Lower leg skin (tissue), 4 donors: ENCODE measurements around the gene NT5DC1. TPM values are rescaled to one million over a fixed set of nuclear protein-coding genes. Genes with fewer than 3 reads are reported as not detected.

ENCODE experiments used
- DNase-seq, 2 donors: peaks; one replicate each; pipeline ENCODE4 v3.0.0-alpha.2; 2019; ENCODE audit warnings: low spot score in 2 of 2
- H3K4me3 ChIP-seq: fragments of 200-600 bp; sonication (generic); 2 replicates; pipeline ENCODE4 v1.5.1; 2017; ENCODE audit warnings: mild to moderate bottlenecking, low read depth; ENCODE audit not compliant: poor library complexity, severe bottlenecking
- POLR2A ChIP-seq, 2 donors: fragments of 450-650 bp; IDR thresholded peaks; one replicate each; pipeline ENCODE4 v1.6.1; 2016 to 2017; ENCODE audit warnings: antibody characterized with exemption in 2 of 2, mild to moderate bottlenecking in 1 of 2, moderate library complexity in 1 of 2
- WGBS, 2 donors: methylation state at CpG; one replicate each; pipeline ENCODE4 v1.1.5; 2018; 5-methylcytosine and 5-hydroxymethylcytosine counted together
- intact Hi-C: fragments of 100-400 bp; cut with DNase I; formaldehyde crosslinking; loops from one replicate; pipeline ENCODE4 v1.15.0; 2023; ENCODE audit warnings: low total_unique reads
- total RNA-seq, 4 donors: library from RNA; depleted of rRNA; stranded (reverse); fragments of >200 nt; gene quantifications; one replicate each; pipeline ENCODE4 v1.1.0, GENCODE V29; 2016
- TF ChIP-seq, protein P1 (sequence below), 3 donors: fragments of 450-650 bp; IDR thresholded peaks; one replicate each; pipeline ENCODE4 v1.5.1; 2016; ENCODE audit warnings: antibody characterized with exemption in 3 of 3, mild to moderate bottlenecking in 3 of 3, moderate library complexity in 2 of 3

Gene NT5DC1
- total RNA-seq, 4 donors from 2014 or later: 7.7 to 25.0 (median 12.3) TPM

DNA sequence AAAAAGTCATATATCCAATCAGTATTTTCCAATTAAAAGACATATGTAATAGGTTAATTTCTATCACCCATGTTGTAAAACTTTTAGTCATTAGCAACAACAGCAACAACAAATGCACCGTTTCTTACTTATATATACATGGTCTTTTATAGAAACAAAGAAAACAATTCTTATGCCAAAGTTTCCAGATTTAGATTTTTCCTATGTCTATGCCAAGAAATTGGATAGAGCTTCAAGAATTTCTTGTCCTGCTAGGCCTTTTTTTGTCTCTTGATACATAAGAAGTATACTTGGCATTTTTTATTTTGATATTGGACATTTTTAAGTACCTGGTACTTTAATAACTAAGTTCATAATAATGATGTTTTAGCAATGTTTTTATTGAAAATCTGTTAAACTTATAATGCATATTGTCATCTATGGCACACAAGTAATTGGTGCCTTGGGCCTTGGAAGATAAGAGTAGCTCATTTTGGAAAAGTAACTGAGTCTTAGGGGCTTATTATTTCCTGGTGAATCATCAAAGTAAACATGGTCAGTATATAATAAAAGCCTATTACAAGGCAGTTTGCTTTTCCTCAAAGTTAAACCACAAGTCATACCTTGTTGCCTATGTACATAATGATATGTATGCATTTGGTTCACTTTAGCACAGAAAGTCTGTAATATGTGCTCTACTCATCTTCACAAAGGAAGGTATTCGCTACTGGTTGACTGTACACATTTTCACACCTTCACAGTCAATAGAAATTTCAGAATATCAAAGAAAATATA, 29.9 kb upstream of the NT5DC1 start:
- no peak overlapping the region for H3K4me3 ChIP-seq
- 53 to 54% methylated on average over 2 of the region's 2 CpGs for WGBS, 2 donors
- no peak for DNase-seq
- intact Hi-C loops: no loop called here
- TF ChIP-seq POLR2A (IDR thresholded peaks at IDR 0.05): no peak
- TF ChIP-seq, protein P1, sequence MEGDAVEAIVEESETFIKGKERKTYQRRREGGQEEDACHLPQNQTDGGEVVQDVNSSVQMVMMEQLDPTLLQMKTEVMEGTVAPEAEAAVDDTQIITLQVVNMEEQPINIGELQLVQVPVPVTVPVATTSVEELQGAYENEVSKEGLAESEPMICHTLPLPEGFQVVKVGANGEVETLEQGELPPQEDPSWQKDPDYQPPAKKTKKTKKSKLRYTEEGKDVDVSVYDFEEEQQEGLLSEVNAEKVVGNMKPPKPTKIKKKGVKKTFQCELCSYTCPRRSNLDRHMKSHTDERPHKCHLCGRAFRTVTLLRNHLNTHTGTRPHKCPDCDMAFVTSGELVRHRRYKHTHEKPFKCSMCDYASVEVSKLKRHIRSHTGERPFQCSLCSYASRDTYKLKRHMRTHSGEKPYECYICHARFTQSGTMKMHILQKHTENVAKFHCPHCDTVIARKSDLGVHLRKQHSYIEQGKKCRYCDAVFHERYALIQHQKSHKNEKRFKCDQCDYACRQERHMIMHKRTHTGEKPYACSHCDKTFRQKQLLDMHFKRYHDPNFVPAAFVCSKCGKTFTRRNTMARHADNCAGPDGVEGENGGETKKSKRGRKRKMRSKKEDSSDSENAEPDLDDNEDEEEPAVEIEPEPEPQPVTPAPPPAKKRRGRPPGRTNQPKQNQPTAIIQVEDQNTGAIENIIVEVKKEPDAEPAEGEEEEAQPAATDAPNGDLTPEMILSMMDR (IDR thresholded peaks at IDR 0.05): no peak

DNA sequence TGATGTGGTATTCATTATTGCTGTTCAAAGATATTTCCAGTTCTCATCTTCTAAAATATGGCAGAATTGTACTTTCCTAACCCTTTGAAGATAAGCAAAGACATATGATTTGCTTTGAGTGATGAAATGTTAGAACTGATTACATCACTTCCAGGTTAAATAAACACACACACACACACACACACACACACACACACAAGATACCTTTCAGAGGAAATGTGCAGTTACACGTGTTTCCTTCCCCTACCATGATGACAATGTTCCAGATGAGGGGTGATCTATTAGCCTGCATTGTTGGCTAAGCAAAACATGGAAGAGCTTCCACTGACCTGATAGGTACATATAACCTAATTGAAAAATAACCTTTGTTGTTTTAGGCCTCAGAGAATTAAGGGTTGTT, 28.3 kb upstream of the NT5DC1 start:
- WGBS, 2 donors: 55 to 64% methylated on average over 1 of the region's 1 CpG
- no peak for DNase-seq
- intact Hi-C loops: no loop called here
- H3K4me3 ChIP-seq: no peak overlapping the region
- TF ChIP-seq, protein P1 (IDR thresholded peaks at IDR 0.05): peak in 1 of 3 donors; percentile 14
- TF ChIP-seq POLR2A (IDR thresholded peaks at IDR 0.05): no peak

DNA sequence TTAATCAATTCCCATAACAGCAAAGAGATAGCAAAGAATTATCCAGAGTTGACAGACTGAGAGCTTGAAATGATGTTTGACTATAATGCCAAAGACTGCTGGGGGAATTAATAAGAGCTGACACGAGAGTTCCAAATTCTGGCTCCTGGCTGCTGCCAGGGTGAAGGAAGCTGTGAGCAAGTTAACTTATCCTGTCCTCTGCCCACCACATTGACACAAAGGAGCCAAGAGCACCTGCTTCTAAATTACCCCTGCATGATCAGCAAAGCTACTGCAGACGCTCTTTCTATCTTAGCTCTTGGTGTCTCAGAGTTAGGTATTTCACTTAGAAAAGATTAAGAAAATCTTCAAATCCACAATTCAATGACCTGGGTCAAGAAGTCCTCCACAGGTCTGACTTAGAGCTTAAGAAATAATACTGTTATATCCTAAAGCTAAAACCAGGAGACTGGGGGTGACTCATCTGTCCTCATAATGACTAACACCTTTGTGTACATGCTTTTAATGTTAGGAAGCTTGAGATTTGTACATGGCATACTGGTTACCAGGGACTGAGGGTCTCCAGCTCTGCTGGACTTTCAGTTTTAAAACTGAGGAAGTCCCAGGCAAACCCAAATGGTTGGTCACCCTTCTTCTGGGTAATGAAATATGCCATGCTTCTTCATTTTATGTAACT, 26.8 kb upstream of the NT5DC1 start:
- TF ChIP-seq POLR2A (IDR thresholded peaks at IDR 0.05): no peak
- 65 to 80% methylated on average over 2 of the region's 2 CpGs for WGBS, 2 donors
- intact Hi-C loops: no loop called here
- H3K4me3 ChIP-seq: no peak overlapping the region
- DNase-seq: no peak

DNA sequence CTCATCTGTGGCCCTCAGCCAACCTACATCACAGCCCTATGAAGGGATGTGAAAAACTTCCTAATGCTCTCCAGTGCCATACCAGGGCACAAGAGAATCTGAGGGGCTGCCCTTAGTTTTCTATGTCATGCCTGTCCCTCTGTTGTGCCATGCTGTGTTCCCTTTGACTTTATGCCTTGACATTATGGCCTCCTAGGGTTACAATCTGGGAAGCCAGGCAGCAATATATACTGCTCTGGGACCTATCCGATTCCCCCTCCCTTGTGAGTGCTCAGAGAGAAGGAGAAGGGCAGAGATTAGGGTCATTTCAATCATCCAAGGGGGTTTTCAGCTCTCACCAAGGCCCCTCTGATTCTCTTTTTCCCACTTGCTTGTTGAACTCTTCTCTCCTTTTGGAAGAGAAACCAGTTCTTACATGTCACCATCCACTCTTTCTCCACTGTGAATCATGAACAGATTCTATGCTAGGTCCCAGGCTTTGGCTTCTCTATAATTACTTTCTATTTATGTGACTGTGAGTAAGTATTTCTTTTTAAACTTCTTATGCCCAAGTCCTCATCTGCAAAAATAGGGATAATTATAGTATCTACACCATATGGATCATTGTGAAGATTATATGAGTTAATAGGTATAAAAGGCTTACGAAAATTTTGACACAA, 25.8 kb upstream of the NT5DC1 start:
- WGBS, 2 donors: 90 to 92% methylated on average over 2 of the region's 2 CpGs
- intact Hi-C loops: no loop called here
- no peak for TF ChIP-seq POLR2A (IDR thresholded peaks at IDR 0.05)
- TF ChIP-seq, protein P1 (IDR thresholded peaks at IDR 0.05): no peak
- H3K4me3 ChIP-seq: no peak overlapping the region
- DNase-seq: no peak

DNA sequence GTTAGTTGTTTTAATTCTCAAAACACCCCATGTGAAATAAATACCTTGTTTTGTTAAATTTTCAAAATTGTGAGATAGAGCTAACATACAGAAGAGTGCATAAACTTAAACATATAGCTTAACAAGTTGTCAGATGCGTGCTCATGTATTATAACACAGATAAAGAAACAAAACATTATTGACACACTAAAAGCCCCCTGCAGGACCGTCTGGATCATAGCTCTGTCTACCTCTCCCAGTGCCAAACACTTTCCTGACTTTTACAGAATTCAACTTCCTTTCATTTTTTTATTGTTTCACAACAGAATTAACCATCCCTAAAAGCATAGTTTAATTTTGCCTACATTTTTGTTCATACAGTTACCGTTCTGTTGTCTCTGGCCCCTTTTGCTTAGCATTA, 22.1 kb upstream of the NT5DC1 start:
- intact Hi-C loops: no loop called here
- no peak overlapping the region for H3K4me3 ChIP-seq
- no peak for DNase-seq
- WGBS, 2 donors: 72 to 75% methylated on average over 3 of the region's 3 CpGs
- TF ChIP-seq, protein P1 (IDR thresholded peaks at IDR 0.05): no peak
- no peak for TF ChIP-seq POLR2A (IDR thresholded peaks at IDR 0.05)

DNA sequence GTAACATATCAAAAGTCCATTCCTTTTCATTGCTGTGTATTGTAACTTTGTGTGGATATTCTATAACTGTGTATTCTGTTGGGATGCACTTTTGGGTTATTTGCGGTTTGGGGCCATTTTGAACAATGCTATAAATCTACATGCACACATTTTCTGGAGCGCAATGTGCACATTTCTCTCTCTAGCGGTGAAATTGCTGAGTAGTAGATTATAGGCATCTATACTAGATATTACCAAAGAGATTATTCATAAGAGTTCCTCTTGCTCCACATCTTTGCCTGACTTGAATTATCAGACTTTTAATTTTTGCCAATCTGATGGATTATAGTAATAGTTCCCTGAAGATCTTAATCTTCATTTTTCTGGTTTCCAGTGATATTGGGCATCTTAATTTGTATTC, 21.7 kb upstream of the NT5DC1 start:
- WGBS, 2 donors: 94 to 99% methylated on average over 3 of the region's 3 CpGs
- no peak overlapping the region for H3K4me3 ChIP-seq
- DNase-seq: no peak
- no peak for TF ChIP-seq POLR2A (IDR thresholded peaks at IDR 0.05)
- TF ChIP-seq, protein P1 (IDR thresholded peaks at IDR 0.05): no peak
- intact Hi-C loops: no loop called here
